HepG2 (cell line): ENCODE results near the gene DENND2A. TPM values are rescaled to one million over a fixed set of nuclear protein-coding genes. Genes with fewer than 3 reads are reported as not detected.

ENCODE experiments used
- HCFC1 ChIP-seq: fragments of 150-350 bp; IDR thresholded peaks from 2 replicates; pipeline ENCODE4 v1.6.1; 2014; ENCODE audit warnings: low read depth, low read length
- HDAC6 ChIP-seq: fragments of 200-600 bp; sonication (generic); IDR thresholded peaks from 2 replicates; pipeline ENCODE4 v1.7.0; 2017; ENCODE audit warnings: mild to moderate bottlenecking, antibody characterized with exemption, low read length, low read depth
- KLF15 ChIP-seq: sonication (generic); formaldehyde crosslinking; IDR thresholded peaks from 2 replicates; pipeline ENCODE4 v1.8.1; 2023; ENCODE audit warnings: borderline replicate concordance, mild to moderate bottlenecking, inconsistent platforms, missing genetic modification reagents, mixed read lengths
- MAFG ChIP-seq: sonication (generic); formaldehyde crosslinking; IDR thresholded peaks from 2 replicates; pipeline ENCODE4 v1.5.1; 2020; ENCODE audit warnings: mild to moderate bottlenecking, missing genetic modification reagents
- PAWR ChIP-seq: sonication (generic); formaldehyde crosslinking; IDR thresholded peaks from 2 replicates; pipeline ENCODE4 v1.4.0; 2020; ENCODE audit warnings: missing genetic modification reagents, mild to moderate bottlenecking, borderline replicate concordance
- SKI ChIP-seq: fragments of 450-650 bp; IDR thresholded peaks from one replicate; pipeline ENCODE4 v1.6.1; 2018; ENCODE audit warnings: mild to moderate bottlenecking; ENCODE audit not compliant: partially characterized antibody
- SRSF4 ChIP-seq: fragments of 200-400 bp; formaldehyde crosslinking; IDR thresholded peaks from one replicate; pipeline ENCODE4 v1.6.1; 2018; ENCODE audit warnings: mild to moderate bottlenecking, low read depth, low read length, moderate library complexity; ENCODE audit not compliant: poor library complexity, severe bottlenecking
- SRY ChIP-seq: sonication (generic); formaldehyde crosslinking; IDR thresholded peaks from 2 replicates; pipeline ENCODE4 v1.8.0; 2022; ENCODE audit warnings: mild to moderate bottlenecking, missing genetic modification reagents
- THYN1 ChIP-seq: sonication (generic); formaldehyde crosslinking; IDR thresholded peaks from 2 replicates; pipeline ENCODE4 v1.8.1; 2023; ENCODE audit warnings: low read depth, mild to moderate bottlenecking, moderate library complexity, missing genetic modification reagents, borderline replicate concordance
- ZNF282 ChIP-seq: fragments of 450-650 bp; IDR thresholded peaks from 2 replicates; pipeline ENCODE4 v1.6.1; 2018; ENCODE audit not compliant: partially characterized antibody
- ZNF75D ChIP-seq: sonication (generic); formaldehyde crosslinking; IDR thresholded peaks from 2 replicates; pipeline ENCODE4 v1.8.1; 2023; ENCODE audit warnings: missing genetic modification reagents, mild to moderate bottlenecking, borderline replicate concordance
- ZNF773 ChIP-seq: sonication (generic); formaldehyde crosslinking; IDR thresholded peaks from 2 replicates; pipeline ENCODE4 v1.4.0; 2020; ENCODE audit warnings: missing genetic modification reagents, borderline replicate concordance
- polyA plus RNA-seq, 8 experiments: library from polyadenylated mRNA; depleted of rRNA in 3 of 8; stranded (reverse) in 7 of 8; unstranded in 1 of 8; fragments of >200 nt; fragmentation: Illumina TruSeq in 4 of 8; extraction: Trizol in 4 of 8; gene quantifications; 2 replicates each; pipeline versions ENCODE4 v1.2.1 to v1.2.3, GENCODE V29; 2011 to 2016; ENCODE audit warnings: low read depth in 4 of 8, missing spikeins in 1 of 8, mixed read lengths in 1 of 8; ENCODE audit not compliant: insufficient read depth in 1 of 8
- total RNA-seq, 5 experiments: library from RNA; depleted of rRNA; stranded (reverse); fragments of >200 nt; fragmentation: Illumina TruSeq; extraction: Trizol; gene quantifications; 2 replicates each; pipeline ENCODE4 v1.2.3, GENCODE V29; 2016; ENCODE audit warnings: low read depth in 1 of 5
- TF ChIP-seq, protein P1 (sequence below): IDR thresholded peaks from 2 replicates; pipeline ENCODE4 v1.6.1; 2016; ENCODE audit warnings: low read depth, control low read depth
- TF ChIP-seq, protein P2 (sequence below): IDR thresholded peaks from 2 replicates; pipeline ENCODE4 v1.6.1; 2016; ENCODE audit warnings: missing genetic modification reagents, missing compliant biosample characterization
- TF ChIP-seq, protein P3 (sequence below): sonication (generic); formaldehyde crosslinking; conservative IDR thresholded peaks from 2 replicates; pipeline ENCODE4 v1.8.0; 2022; ENCODE audit warnings: low read depth, missing genetic modification reagents
- TF ChIP-seq, protein P4 (sequence below): sonication (generic); formaldehyde crosslinking; IDR thresholded peaks from 2 replicates; pipeline ENCODE4 v1.5.0; 2020; ENCODE audit warnings: mild to moderate bottlenecking, missing genetic modification reagents, borderline replicate concordance

The DENND2A gene
- total and polyA plus RNA-seq, 2 of the 13 experiments (the other 11 are each of a cell fraction or from before 2014, with no cell fraction given), result not detected

DNA sequence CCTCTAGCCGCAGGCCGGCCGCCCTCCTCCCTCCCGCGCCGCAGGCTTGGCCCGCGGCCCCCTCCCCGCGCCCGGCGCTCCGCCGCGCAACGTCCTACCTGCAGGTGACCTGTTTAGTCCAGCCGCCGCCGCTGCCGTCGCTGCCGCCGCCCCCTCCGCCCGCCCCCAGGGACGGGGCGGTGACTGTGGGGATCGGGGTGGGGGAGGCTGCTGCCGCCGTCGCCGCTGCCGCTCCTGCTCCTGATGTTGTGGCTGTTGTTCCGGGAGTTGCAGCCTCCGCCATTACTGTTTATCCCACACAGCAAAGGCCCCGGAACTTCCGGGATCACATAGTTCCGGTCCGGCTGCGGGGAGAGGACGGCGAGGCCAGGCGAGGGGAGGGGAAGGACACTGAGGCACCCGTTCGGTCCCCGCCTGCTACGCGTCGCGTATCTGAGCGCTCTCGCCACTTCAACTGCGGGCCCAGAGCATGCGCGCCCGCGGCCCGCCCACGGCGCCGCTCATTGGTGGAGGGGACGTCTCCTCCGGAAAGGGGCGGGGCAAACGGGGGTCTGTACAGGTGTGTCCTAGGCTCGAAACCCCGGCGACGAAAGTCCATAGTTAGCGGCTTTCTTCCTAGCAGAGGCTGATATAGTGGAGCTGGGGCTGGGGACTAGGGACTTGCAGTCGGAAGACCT lies 161.4 kb downstream of the DENND2A start, which contains the start of gene MKRN1 (continued):
- TF ChIP-seq SRY, result no peak; the same call in 1 of the 2 replicates
- TF ChIP-seq, protein P1, sequence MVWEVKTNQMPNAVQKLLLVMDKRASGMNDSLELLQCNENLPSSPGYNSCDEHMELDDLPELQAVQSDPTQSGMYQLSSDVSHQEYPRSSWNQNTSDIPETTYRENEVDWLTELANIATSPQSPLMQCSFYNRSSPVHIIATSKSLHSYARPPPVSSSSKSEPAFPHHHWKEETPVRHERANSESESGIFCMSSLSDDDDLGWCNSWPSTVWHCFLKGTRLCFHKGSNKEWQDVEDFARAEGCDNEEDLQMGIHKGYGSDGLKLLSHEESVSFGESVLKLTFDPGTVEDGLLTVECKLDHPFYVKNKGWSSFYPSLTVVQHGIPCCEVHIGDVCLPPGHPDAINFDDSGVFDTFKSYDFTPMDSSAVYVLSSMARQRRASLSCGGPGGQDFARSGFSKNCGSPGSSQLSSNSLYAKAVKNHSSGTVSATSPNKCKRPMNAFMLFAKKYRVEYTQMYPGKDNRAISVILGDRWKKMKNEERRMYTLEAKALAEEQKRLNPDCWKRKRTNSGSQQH, result peak; percentile 61; the same call in 1 of the 2 replicates
- no peak for TF ChIP-seq MAFG
- no peak; the same call in 1 of the 2 replicates for TF ChIP-seq KLF15
- no peak for TF ChIP-seq SKI
- TF ChIP-seq, protein P2, sequence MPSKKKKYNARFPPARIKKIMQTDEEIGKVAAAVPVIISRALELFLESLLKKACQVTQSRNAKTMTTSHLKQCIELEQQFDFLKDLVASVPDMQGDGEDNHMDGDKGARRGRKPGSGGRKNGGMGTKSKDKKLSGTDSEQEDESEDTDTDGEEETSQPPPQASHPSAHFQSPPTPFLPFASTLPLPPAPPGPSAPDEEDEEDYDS (CRISPR knock-in tag), result peak; percentile 83
- TF ChIP-seq ZNF75D (CRISPR knock-in tag), result no peak
- TF ChIP-seq ZNF773 (CRISPR knock-in tag), result no peak
- TF ChIP-seq SRSF4, result no peak
- no peak for TF ChIP-seq THYN1
- TF ChIP-seq HCFC1, result peak; percentile 35; the same call in 1 of the 2 replicates
- TF ChIP-seq PAWR (CRISPR knock-in tag), result no peak
- TF ChIP-seq, protein P3, sequence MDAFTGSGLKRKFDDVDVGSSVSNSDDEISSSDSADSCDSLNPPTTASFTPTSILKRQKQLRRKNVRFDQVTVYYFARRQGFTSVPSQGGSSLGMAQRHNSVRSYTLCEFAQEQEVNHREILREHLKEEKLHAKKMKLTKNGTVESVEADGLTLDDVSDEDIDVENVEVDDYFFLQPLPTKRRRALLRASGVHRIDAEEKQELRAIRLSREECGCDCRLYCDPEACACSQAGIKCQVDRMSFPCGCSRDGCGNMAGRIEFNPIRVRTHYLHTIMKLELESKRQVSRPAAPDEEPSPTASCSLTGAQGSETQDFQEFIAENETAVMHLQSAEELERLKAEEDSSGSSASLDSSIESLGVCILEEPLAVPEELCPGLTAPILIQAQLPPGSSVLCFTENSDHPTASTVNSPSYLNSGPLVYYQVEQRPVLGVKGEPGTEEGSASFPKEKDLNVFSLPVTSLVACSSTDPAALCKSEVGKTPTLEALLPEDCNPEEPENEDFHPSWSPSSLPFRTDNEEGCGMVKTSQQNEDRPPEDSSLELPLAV (CRISPR knock-in tag), result no peak
- no peak for TF ChIP-seq ZNF282
- TF ChIP-seq, protein P4, sequence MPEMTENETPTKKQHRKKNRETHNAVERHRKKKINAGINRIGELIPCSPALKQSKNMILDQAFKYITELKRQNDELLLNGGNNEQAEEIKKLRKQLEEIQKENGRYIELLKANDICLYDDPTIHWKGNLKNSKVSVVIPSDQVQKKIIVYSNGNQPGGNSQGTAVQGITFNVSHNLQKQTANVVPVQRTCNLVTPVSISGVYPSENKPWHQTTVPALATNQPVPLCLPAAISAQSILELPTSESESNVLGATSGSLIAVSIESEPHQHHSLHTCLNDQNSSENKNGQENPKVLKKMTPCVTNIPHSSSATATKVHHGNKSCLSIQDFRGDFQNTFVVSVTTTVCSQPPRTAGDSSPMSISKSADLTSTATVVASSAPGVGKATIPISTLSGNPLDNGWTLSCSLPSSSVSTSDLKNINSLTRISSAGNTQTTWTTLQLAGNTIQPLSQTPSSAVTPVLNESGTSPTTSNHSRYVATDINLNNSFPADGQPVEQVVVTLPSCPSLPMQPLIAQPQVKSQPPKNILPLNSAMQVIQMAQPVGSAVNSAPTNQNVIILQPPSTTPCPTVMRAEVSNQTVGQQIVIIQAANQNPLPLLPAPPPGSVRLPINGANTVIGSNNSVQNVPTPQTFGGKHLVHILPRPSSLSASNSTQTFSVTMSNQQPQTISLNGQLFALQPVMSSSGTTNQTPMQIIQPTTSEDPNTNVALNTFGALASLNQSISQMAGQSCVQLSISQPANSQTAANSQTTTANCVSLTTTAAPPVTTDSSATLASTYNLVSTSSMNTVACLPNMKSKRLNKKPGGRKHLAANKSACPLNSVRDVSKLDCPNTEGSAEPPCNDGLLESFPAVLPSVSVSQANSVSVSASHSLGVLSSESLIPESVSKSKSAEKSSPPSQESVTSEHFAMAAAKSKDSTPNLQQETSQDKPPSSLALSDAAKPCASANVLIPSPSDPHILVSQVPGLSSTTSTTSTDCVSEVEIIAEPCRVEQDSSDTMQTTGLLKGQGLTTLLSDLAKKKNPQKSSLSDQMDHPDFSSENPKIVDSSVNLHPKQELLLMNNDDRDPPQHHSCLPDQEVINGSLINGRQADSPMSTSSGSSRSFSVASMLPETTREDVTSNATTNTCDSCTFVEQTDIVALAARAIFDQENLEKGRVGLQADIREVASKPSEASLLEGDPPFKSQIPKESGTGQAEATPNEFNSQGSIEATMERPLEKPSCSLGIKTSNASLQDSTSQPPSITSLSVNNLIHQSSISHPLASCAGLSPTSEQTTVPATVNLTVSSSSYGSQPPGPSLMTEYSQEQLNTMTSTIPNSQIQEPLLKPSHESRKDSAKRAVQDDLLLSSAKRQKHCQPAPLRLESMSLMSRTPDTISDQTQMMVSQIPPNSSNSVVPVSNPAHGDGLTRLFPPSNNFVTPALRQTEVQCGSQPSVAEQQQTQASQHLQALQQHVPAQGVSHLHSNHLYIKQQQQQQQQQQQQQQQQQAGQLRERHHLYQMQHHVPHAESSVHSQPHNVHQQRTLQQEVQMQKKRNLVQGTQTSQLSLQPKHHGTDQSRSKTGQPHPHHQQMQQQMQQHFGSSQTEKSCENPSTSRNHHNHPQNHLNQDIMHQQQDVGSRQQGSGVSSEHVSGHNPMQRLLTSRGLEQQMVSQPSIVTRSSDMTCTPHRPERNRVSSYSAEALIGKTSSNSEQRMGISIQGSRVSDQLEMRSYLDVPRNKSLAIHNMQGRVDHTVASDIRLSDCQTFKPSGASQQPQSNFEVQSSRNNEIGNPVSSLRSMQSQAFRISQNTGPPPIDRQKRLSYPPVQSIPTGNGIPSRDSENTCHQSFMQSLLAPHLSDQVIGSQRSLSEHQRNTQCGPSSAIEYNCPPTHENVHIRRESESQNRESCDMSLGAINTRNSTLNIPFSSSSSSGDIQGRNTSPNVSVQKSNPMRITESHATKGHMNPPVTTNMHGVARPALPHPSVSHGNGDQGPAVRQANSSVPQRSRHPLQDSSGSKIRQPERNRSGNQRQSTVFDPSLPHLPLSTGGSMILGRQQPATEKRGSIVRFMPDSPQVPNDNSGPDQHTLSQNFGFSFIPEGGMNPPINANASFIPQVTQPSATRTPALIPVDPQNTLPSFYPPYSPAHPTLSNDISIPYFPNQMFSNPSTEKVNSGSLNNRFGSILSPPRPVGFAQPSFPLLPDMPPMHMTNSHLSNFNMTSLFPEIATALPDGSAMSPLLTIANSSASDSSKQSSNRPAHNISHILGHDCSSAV (CRISPR knock-in tag), result no peak
- TF ChIP-seq HDAC6, result no peak
